Rectal smooth muscle tissue (tissue), 1 donor: Measurements from ENCODE around the gene MYOG.

ENCODE experiments used
- H3K27ac ChIP-seq: one replicate; pipeline ENCODE4 v1.7.0; 2013; ENCODE audit warnings: low read depth, low read length, inconsistent platforms
- H3K27me3 ChIP-seq: one replicate; pipeline ENCODE4 v1.7.0; 2013; ENCODE audit warnings: low read length; ENCODE audit not compliant: control insufficient read depth, insufficient read depth
- H3K36me3 ChIP-seq: one replicate; pipeline ENCODE4 v1.7.0; 2013; ENCODE audit warnings: low read length; ENCODE audit not compliant: control insufficient read depth, insufficient read depth
- H3K4me1 ChIP-seq: one replicate; pipeline ENCODE4 v1.7.0; 2013; ENCODE audit warnings: low read length; ENCODE audit not compliant: control insufficient read depth, insufficient read depth
- H3K4me3 ChIP-seq: one replicate; pipeline ENCODE4 v1.7.0; 2013; ENCODE audit warnings: low read length
- H3K9ac ChIP-seq: one replicate; pipeline ENCODE4 v1.7.0; 2013; ENCODE audit warnings: low read length

MYOG gene

DNA sequence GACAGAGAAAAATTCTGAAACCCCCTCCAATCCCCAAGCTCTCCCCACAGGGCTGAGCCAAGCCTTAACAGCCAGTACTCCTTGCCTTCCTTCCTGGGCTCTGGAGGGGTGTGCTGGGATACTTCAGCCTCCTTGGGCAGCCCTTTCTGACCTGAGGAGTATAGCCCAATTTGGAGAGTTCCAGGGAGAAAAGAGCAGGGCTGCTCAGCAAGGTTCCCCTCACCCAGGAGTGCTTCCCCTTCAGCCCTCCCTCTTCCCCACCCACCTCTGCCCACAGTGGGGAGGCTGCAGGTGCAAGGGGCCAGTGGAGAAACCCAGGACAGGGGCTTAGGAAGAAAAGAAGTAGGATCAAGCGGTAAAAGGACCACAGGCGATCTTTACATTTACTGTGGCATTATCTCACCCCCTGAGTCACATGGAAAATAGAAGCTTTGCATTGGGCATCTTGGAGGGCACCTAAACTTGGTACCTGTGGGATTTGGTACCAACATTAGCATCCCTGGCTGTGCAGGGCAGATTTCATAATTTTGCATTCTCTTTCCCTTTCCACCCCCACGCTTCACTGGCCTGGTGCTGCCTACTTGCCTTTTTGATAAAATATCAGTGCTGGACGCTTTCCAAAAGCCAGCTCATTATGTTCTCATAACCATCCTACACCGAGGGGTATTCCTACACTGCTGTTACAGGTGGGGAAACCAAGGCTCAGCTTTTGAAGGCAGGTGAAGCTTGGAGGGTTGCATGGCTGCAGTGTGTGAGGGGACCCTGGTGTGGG is 38.9 kb upstream of the MYOG start:
- H3K27ac ChIP-seq = no peak overlapping the region
- no peaks in the 10 kb centered on the region for H3K36me3 ChIP-seq
- no peak overlapping the region for H3K9ac ChIP-seq
- peaks cover 12% of the 10 kb centered on the region for H3K4me1 ChIP-seq
- H3K27me3 ChIP-seq = peaks cover 14% of the 10 kb centered on the region
- no peak overlapping the region for H3K4me3 ChIP-seq

GRCh38 chr1:203124011-203124410 is 38.2 kb upstream of the MYOG start:
- Histone ChIP-seq H3K9ac (no peak overlapping the region), H3K4me3 (no peak overlapping the region), H3K27ac (no peak overlapping the region), H3K4me1 (peaks cover 12% of the 10 kb centered on the region), H3K36me3 (no peaks in the 10 kb centered on the region), H3K27me3 (peaks cover 14% of the 10 kb centered on the region)

- no peaks in the 10 kb centered on the region for H3K36me3 ChIP-seq
- H3K4me3 ChIP-seq = no peak overlapping the region
- no peak overlapping the region for H3K27ac ChIP-seq
- no peak overlapping the region for H3K9ac ChIP-seq
- peaks cover 18% of the 10 kb centered on the region for H3K27me3 ChIP-seq
- H3K4me1 ChIP-seq = peaks cover 8% of the 10 kb centered on the region
These were observed 36.3 kb upstream of the MYOG start for GRCh38 chr1:203122159-203122558.

DNA sequence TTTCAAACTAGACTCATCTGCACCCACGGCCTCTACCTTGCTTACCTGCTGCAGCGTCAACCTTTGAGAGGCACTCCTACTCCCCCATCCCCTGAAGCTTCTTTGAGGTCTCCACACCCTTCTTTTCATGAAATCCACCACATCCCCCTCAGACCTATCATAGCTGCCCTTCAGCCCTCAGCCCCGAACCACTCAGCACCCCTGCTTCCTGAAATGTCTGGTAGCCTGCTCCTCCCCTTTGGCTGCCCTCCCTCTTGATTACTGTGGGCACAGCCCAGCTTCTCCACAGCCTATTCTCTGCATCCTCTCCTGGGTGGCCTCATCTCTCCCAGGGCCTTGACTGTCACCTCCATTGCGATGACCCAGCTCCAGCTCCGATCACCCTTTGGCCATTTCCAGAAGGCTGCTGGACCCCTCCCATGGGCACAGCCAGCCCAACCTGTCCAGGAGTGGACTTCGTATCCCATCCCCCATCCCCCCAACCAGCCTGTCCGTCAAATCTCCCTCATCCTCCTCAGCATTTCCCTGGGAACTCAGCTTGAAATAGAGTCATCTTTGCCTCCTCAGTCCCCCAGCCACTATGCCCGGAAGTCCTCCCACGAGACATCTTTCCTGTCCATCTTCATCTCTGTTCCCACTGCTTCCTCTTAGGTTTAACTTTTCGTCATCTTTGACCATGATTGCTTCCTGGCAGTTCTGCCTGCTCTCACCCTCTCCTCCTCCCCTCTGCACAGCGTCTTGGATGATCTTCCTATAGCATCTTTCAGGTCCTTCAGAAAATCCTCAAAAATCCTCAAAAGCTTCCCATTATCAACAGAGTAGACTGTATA is 35.6 kb upstream of the MYOG start:
- H3K27me3 ChIP-seq = peaks cover 15% of the 10 kb centered on the region
- H3K27ac ChIP-seq = no peak overlapping the region
- H3K36me3 ChIP-seq = no peaks in the 10 kb centered on the region
- peaks cover 3% of the 10 kb centered on the region for H3K4me1 ChIP-seq
- no peak overlapping the region for H3K4me3 ChIP-seq
- H3K9ac ChIP-seq = no peak overlapping the region

- H3K9ac ChIP-seq = no peak overlapping the region
- H3K27me3 ChIP-seq = peaks cover 14% of the 10 kb centered on the region
- H3K36me3 ChIP-seq = no peaks in the 10 kb centered on the region
- H3K4me3 ChIP-seq = no peak overlapping the region
- H3K4me1 ChIP-seq = peaks cover 2% of the 10 kb centered on the region
- no peak overlapping the region for H3K27ac ChIP-seq
These were observed 34.7 kb upstream of the MYOG start for GRCh38 chr1:203120325-203121153.

DNA sequence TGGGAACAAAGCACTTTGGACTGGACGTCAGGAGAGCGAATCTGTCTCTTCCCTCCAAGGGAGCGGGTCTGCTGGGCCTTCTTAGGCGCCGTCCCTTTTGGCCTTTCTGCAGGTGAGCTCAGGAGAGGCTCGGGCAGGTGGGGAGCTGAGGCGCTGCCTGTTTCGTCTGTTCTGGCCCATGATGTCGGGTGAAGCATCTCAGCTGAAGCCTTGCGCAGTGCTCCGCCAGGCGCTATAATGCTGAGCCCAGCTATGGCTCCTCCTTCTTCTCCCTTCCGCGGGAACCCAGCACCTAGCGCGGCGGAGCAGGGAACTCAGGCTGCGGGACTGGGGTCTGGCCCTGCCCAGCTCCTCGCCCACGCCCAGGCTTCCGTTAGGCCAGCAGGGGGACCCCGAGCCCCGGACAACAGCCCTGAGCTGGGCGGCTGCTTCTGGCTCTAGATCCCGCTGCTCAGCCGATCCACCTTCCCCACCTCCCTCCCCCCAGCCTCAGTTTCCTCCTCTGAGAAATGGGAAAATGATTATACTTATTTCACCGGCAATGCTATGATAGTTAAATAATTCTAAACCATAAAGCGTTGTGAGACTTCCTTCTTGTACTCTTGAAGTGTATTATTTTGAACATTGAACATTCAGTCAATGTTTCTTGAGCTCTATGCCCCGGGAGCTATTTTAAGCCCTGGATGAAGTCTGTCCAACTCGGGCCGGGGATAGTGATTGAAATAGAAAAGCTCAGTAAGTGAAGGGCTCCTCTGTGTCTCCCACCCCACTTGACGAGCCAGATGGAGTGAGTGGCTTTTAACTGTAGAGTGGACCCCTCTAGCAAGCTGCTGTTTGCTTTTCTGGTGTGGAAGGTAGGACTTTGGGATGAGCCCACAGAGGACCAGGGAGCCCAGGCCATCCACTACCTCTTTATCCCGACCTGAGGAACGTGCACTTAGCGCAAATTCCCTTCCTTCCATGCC is 32.1 kb upstream of the MYOG start:
- H3K4me3 ChIP-seq = no peak overlapping the region
- no peak overlapping the region for H3K9ac ChIP-seq

DNA sequence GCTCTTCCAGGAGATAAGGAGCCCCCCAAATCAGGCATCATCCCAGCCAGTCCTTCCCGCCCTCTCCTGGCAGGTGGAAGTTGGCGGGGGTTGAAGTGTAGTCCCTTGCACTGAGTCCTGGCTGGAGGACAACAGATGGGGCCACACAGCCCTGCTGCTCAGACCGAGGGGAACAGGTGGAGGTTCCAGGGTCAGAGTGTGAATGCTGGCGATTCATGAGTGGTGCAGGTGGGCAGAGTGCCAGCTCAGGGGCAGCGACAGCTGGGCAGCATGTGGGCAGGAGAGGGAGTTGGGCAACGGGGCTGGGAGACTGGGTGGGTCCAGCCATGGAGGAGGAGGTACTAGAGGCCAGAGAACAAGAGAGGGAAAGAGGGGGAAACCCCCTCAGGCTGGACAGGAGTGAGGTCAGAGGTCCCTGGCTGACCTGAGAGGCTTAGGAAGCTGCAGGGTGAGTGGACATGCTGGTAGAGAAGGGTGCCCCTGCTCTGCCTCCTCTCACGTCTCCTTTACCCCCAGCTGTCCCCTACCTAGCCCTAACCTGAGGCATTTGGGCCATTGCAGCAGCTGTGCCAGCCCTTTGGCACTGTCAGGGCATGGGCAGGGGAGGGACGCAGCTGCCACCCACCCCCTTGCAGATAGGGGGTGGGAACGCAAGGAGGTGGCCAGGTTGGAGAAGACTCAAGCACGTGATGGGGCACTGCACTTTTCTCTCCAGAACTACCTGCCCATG is 30.4 kb upstream of the MYOG start:
- Histone ChIP-seq H3K36me3 (no peaks in the 10 kb centered on the region), H3K27ac (no peak overlapping the region), H3K9ac (no peak overlapping the region), H3K27me3 (peaks cover 11% of the 10 kb centered on the region), H3K4me3 (no peak overlapping the region), H3K4me1 (peaks cover 2% of the 10 kb centered on the region)

More for the DNA sequence above, 32.1 kb upstream of the MYOG start:
- Histone ChIP-seq H3K27me3 (peaks cover 11% of the 10 kb centered on the region), H3K27ac (no peak overlapping the region), H3K36me3 (no peaks in the 10 kb centered on the region), H3K4me1 (peaks cover 2% of the 10 kb centered on the region)

GRCh38 chr1:203114202-203114601 is 28.4 kb upstream of the MYOG start:
- Histone ChIP-seq H3K27me3 (peaks cover 7% of the 10 kb centered on the region), H3K4me3 (no peak overlapping the region), H3K27ac (no peak overlapping the region), H3K9ac (no peak overlapping the region), H3K36me3 (no peaks in the 10 kb centered on the region), H3K4me1 (peaks cover 2% of the 10 kb centered on the region)

DNA sequence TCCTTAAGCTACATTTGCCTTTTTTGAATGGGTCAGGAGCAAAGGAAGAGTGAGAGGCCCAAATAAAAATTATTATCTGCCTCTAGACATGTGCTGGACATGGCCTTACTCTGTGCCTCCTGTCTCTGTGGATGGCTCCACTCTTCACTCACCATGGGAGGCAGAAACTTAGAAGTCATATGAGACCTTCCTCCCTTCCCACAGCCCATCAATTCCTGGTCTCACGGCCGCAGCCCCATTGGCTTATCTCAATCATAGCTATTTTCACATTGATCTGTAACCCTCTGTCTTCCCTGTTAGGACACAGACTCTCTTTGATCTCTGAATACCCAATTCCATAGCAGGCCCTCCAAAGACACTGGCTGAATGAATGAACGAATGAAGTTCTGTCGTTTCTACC is 27.5 kb upstream of the MYOG start:
- H3K9ac ChIP-seq = no peak overlapping the region
- no peak overlapping the region for H3K27ac ChIP-seq
- H3K36me3 ChIP-seq = no peaks in the 10 kb centered on the region
- no peak overlapping the region for H3K4me3 ChIP-seq
- H3K27me3 ChIP-seq = peaks cover 3% of the 10 kb centered on the region
- peaks cover 2% of the 10 kb centered on the region for H3K4me1 ChIP-seq

GRCh38 chr1:203112475-203112874 is 26.7 kb upstream of the MYOG start:
- no peak overlapping the region for H3K4me3 ChIP-seq
- no peaks in the 10 kb centered on the region for H3K36me3 ChIP-seq
- H3K4me1 ChIP-seq = no peaks in the 10 kb centered on the region
- no peak overlapping the region for H3K27ac ChIP-seq
- no peaks in the 10 kb centered on the region for H3K27me3 ChIP-seq
- H3K9ac ChIP-seq = no peak overlapping the region

- no peak overlapping the region for H3K4me3 ChIP-seq
- H3K9ac ChIP-seq = no peak overlapping the region
- no peaks in the 10 kb centered on the region for H3K36me3 ChIP-seq
- no peaks in the 10 kb centered on the region for H3K27me3 ChIP-seq
- H3K27ac ChIP-seq = no peak overlapping the region
- H3K4me1 ChIP-seq = no peaks in the 10 kb centered on the region
These were observed 19.1 kb upstream of the MYOG start for GRCh38 chr1:203104789-203105390.
